GM21786 (cell line): ENCODE results near the gene FGFBP1.

Experiments used
- ATAC-seq: cut with Tn5 transposase; IDR thresholded peaks from one replicate; pipeline ENCODE4 v1.9.1; 2021; ENCODE audit not compliant: unreplicated experiment

Gene FGFBP1

DNA sequence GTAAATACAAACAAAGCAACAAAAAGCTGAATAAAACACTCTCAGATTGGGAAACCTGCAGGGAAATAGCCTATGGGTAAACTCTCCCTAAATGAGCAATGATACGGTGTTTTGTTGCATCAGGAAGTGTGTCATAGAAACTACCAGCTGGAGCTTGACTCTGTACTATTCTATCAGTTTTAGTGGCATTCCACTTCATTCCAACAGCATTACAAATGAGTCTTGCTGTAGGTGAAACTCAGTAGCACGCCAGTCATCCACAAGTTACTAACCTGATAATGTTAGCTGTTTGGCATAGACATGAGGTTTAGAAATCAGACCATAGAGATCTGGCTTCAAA is 24.9 kb downstream of the FGFBP1 start:
- no peak for ATAC-seq

DNA sequence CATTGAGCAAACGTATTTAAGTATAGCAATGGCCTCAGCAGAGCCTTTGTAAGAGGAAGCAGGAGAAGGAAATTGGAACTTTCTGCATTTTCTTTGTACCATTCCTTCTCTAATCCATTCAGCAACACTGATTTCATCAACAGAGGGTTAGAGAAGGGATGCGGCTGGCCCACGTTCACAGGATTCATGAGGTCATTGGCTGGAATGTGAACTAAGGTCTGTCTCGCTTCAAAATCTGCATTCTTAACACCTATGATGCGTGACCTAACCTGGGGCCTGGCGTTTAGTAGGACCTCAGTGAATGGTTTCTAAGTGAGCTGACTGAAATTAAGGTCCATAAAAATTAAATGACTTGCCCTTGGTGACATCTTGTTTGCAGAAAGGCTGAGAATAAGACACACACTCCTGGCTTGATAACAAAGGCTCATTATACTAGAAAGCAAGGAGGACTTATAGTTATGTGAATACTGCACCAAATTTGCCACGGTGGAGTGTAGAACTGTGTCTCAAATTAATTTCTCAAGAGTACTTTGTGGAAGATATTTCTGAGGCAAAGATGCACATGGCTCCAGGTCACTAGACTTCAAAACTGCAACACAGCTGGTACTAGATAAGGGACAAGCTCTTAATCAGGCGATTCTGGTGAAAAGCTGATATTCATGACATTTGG is 25.4 kb downstream of the FGFBP1 start:
- no peak for ATAC-seq

DNA sequence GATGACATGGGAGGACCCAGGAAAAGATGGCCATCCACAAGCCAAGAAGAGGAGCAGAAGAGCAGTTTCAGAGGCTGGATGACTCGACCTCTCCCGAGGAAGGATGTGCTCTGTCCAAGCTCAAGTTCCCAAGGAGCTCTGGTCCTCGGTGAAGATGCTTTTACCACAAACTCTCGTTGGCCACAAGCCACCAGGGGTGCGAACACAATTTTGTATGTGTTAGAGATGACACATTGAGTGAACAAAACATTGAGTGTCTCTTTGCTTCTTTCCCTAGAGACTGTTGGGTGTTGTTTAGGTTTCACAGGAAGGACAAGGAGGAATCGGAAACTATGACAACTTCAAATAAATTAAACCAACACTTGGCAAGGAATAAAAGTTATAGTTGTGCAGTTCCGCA is 26.3 kb downstream of the FGFBP1 start:
- no peak for ATAC-seq

DNA sequence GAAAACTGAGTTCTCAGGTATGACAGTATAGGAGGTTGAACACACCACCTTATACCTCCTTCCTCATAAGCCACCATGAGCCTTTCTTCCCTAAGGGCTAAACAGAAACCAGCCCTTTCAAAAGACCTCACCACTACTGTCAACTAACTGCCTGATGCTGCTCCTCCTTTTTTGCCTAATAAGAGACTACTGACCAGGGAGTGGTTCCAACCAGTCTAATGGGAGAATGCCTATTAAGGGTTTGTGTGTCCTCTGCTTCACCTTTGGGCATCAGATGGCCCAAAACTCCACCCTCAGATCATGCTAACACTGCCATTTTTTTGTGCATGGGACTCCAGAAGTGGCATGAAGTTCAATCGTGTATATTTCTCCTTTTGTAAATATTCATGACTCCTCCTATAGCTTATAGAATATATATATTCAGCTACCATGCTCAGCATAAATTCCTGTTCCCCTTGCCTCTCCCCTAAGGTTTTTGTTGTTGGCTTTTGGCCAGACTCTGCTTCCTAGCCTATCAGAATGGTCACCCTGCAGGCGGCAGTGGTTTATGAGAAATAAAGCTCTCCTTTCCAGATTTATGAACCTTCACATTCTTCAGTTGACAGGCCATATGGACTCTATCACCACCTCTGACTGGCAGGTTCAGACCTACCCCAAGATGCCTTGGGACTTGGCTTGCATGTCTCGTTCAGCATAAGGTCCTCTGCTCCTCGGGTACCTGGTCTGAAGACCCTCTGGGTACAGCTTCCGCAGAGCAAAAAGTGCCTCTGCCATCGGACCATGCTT is 28.2 kb downstream of the FGFBP1 start:
- ATAC-seq: no peak

DNA sequence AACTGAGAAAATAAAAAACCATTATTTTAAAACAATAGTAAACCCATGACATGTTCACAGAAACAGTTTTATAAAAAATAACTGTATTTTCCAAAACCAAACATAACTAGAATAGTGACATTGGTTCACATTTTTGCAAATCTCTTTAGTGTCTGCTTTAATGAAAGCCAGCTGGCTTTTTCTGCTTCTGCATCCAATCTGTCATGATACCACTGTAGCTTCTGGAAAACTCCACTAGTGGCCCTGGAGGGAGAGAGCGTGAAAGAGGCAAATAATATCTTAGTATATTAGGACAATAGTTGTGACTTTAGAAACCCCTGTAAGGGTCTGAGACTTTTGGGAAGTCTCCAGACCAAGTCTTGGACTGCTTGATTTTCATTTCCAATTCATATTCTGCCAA is 31.1 kb downstream of the FGFBP1 start:
- no peak for ATAC-seq

DNA sequence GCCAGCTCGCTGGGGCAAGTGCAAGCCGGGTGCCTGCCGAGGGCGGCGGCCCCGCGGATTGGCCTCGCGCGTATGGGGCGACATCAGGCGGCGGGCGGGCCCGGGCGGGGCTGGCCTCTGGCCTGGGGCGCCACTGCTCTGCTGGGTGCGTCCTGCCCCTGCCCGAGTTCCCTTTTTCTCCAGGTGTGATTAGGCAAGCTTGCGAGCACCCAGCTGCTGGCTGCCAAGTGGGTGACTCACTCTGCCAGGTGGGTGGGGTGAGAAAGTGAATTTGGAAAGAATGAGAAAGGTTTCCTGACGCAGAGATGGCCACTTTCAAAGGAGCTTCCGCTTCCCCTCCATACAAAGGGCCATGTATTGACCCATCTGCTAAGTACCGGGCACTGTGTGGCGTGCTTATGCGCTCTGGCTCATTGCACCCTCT is 32.5 kb downstream of the FGFBP1 start:
- ATAC-seq: no peak

DNA sequence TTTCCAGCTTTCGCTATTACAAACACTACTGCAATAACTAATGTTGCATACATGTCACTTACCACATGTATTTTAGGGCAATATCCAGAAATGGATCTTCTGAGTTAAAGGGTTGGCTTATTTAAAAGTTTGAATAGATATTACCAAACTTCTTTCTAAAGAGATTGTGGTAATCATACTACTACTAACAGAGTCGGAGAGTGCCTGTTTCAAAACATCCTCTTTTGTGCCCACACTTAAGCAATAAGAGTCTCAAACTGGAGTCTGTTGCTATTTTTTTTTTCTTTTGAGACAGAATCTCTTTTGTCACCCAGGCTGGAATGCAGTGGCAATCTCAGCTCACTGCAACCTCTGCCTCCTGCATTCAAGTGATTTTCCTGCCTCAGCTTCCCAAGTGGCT is 35.8 kb downstream of the FGFBP1 start:
- ATAC-seq: no peak

DNA sequence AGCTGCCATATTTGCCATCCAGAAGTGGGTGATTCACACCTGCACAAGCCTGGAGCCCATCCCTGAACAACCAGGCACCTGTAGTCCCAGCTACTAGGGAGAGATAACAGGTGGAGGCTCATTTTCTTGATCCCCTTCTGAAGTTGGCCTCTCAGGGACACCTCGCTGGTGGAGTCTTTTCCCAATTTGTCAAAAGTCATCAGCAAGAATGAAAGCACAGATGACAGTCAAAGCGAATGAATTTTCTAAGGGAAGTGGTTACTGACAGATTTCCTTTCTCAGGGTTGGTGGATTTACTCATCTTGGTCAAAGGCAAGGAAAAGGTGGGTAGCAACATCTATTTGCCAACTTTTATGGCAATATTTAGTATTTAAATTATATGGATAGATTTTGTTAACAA is 36.5 kb downstream of the FGFBP1 start:
- no peak for ATAC-seq

DNA sequence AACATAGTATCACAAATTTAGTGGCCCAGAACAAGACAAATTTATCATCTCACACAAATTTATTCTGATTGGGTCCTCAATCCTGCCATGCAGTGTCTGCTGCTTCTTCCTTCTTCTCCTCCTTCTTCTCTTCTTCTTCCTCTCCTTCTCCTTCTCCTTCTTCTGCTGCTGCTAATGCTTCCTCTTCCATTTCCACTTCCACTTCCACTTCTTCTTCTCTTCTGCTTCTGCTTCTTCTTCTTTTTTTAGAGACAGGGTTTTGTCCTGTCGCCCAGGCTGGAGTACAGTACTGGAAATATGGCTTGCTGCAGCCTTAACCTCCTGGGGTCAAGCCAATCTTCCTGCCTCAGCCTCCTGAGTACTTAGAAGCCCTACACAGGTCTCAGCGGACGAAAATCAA is 37.5 kb downstream of the FGFBP1 start:
- no peak for ATAC-seq

DNA sequence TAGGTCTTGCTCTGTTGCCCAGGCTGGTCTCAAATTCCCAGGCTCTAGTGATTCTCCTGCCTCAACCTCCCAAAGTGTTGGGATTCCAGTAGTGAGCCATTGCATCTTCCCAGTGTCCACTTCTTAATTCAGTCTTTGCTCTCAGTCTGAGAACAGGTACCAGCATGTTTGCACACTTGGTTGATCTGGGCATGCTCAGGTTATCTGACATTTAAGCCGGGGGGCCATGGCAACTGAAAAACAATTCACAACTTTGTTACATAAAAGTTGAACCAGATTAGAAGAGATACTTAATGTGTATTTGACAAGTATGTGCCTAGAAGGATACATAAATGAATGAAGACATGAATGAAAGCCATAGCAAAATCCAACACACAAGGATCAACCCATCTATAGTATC is 39.0 kb downstream of the FGFBP1 start:
- no peak for ATAC-seq

DNA sequence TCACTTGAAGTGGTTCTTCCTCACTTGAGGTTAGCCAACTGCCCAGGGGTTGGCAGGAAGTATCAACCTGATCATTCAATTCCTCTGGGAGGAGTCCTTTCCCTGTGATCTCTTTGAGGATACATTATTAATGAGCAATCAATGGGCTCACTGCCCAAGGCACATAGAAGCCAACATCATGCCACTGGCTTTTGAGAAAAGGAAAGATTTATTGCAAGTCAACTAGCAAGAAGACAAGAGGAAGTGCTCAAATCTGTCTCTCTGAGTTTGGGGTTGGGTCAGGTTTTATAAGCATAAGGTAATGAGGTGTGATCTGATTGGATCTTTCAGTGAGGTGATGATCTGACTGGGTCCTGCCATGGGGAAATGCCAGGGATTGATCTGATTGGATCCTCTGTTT is 39.6 kb downstream of the FGFBP1 start:
- ATAC-seq: no peak

DNA sequence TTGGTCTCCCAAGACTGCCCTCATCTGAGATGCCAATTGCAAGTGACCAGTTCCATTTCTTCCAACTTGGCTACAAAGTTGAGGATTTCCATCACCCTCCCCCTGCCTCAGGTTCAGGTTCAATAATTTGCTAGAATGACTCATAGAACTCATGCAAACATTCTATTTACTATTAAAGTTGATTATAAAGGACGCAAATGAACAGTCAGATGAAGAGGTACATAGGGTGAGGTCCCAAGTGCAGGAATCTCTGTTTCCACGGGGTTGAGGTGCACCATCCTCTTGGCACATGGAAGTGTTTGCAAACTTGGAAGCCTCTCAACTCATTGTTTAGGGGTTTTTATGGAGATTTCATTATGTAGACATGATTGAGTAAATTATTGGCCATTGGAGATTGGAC is 41.0 kb downstream of the FGFBP1 start:
- ATAC-seq: no peak

DNA sequence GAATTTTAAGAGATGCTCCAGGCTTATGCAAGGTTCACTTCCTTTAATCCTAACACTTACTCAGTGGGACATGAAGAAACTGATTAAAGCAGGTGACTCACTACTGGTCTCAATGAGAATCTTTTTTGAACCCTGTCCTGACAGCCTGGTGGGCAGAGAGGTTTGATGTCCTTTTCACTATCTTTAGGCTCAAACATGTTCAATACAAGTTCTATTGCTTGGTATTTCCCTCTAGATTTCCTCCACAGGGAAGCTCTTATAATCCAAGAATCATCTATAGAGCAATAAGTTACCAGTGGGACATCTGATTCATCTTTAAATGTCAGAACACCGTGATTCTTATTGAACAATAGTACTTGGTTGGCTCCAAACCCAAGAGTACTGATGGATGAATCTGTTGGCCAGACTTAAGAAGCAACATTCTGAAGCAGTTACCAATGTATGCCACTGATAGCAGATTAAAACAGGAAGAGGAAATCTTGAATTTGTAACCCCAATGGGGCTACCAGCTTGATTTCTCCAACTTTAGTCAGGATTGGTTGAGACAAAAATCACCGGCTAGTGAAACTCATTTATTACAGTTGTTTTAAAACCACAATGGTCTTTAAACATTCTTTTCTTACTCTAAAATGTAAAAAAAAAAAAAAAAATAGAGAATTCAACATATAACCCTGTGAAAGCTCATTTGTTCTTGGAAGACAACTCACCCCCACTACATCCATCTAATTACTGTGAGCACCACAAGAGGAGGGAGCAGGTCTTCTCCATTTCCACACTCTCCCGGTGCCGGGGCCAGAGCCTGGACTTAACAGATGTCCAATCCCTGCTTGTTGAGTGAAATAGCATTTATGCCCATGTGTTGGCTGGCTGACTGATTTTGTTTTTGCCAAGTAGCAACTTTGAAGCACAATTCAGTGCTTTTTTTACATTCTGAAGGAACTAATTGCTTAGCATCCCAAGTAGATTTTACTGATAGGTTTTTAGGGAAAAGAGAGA is 43.3 kb downstream of the FGFBP1 start:
- ATAC-seq: no peak

DNA sequence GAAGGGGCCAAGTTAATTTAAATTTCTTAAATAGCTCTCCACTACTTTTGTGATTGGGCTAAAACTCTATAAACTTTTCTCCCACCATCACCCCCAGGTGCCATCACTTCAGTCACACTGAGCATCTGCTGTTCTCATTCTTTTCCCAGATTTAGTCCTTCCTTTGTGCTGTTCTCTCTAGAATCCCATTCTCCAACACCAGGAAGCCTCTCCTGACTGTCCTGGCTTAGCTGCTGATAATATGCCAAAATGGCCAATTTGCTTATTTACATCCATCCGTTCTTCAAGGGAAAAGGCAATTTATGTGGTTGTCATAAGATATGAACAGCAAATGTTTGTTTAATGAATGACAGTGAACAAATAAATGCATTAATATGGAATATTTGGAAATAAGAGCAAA is 44.1 kb downstream of the FGFBP1 start:
- ATAC-seq: no peak

DNA sequence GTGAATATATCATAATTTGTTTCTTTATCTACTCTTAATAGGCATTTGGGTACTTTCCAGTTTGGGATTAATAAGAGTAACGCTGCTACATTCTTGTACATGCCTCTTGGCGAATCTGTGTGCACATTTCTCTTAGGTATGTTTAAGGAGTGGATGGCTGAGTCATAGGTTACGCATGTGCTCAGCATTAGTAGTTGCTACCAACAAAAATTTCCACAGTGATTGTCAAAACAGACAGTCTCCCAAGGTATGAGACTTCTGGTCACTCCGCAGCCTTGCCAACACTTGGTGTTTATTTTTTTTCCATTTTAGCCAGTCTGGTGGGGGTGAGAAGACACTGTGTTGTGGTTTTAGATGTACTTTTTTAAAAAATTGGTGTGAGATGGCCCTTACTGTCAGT is 44.6 kb downstream of the FGFBP1 start:
- no peak for ATAC-seq

DNA sequence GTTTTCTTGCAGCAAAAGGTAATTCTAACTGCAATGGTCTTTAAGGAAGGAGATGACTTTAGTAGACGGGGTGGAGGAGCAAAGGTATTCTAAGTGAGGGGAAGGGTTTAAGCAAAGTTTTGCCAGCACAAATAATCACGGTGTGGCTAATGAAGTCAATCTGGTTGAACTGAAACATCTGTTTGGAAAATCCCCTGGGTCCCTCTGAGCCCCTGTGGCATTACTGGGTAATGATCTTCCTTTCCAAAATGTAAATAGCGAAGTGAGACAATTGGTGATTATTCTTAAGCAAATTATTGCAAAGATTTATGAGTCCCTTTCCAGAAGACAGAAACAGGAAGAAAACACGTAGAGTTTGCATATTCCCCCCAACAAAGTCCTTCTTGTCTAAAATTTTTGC is 47.2 kb downstream of the FGFBP1 start:
- no peak for ATAC-seq

DNA sequence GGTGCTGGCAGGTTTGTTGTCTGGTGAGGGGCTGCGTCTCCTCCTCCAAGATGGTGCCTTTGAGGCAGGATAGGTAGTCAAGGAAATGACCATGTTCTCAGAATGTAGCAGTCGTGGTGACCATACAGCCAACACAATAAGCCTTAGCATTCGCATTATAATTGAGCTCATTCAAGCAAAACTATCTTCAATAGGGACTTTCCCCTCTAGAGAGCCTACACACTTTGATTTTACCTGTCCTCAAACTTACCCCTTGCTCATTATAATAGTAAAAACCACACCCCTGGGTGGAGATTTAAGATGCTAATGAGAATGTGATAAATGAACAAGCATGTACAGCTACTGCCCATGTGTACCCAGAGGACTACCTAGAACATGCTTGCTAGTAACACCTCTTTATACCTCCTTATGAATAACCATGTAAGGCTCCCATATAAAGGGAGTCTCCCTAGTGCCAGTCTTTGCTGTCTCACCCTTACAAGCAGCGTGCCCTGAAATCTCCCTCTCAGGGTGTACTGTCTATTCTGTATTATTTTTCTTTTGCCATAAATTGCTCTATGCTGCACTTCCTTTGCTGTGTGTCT is 48.2 kb downstream of the FGFBP1 start:
- ATAC-seq: no peak

DNA sequence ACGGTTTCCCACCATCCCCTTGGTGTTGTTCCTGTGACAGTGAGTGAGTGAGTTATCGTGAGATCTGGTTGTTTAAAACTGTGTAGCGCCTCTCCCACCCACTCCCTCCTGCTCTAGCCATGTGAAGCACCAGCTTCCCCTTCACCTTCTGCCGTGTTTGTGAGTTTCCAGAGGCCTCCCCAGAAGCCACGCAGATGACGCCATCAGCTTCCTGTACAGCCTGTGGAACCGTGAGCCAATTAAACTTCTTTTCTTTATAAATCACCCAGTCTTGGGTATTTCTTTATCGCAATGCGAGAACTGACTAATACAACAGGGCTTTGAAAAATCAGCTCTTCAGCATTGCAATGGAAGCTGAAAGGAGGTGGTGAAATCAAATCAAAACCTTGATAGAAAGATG is 50.0 kb downstream of the FGFBP1 start:
- no peak for ATAC-seq
